ENCODE measurements around the gene APLP2. TPM values are rescaled to one million over a fixed set of nuclear protein-coding genes. Genes with fewer than 3 reads are reported as not detected.

Gene APLP2
- total and polyA plus RNA-seq, 2 experiments from 2014 or later: 481 to 485 TPM

DNA sequence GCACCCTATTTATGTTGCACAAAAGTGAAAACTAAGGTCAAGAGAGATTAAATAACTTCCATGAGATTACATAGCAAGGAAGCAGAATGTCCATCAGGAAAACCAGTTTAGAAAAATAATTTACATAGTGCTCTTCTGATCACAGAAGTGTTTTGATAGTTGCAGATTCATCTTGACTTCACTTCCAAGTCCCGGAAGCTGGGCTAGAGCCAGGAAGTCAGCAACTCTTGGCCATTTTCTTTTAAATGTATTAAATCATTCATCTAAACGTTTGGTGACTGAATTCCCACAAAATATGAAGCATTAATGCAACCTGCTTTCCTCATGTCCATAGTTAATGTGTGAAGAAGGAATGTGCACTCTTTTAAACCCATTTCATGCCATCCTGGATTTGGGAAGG lies 29.7 kb downstream of the APLP2 start:
- H4K20me1 ChIP-seq (ENCODE audit: insufficient read depth, poor library complexity, severe bottlenecking): peaks cover 88% of the 10 kb centered on the region
- TF ChIP-seq EZH2phosphoT487 (IDR thresholded peaks at IDR 0.05; ENCODE audit: low read depth, severe bottlenecking, unreplicated experiment) (no peak), EZH2 (IDR thresholded peaks at IDR 0.05; ENCODE audit: borderline replicate concordance) (no peak)
- WGBS (ENCODE audit: low lambda C conversion rate, missing lambda C conversion rate): 76% methylated on average over 2 of the region's 2 CpGs

DNA sequence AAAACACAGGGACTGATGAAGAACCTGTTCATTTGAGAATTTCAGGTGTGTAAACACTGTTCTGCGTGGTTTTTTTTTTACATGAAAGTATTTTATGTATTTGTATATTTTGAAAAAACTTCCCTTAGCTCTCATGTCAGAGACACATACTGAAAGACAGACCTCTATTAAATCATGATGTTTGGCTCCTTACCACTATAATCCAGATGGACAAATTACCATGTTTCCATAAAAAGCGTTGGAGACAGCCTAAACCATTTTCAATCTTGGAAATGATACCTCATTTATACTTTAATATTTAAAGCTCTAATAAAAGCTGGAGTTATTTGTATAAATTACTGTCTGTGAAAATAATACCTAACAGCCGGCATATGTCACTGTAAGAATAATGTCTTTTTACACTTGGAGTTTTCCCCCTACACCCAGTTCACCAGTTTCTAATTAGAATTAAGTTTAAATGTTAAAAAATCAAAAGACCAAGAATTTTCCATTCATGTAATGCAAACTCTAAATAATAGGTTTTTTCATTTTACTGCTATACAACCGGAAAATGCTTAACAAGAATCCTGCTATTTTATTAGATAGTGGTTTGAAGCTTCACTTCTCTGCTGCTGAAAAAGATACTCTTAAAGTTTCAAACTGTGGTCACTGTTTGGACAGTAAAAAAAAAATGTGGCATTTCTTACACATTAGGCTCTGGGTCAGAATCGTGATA lies 30.8 kb downstream of the APLP2 start:
- H4K20me1 ChIP-seq (ENCODE audit: insufficient read depth, poor library complexity, severe bottlenecking): peaks cover 80% of the 10 kb centered on the region
- no peak for DNase-seq (ENCODE audit: low spot score)
- peaks cover 94% of the 10 kb centered on the region for H3K79me2 ChIP-seq

More for the DNA sequence above, 29.7 kb downstream of the APLP2 start:
- Histone ChIP-seq H3K9me2 (replicated peaks; ENCODE audit: insufficient read depth) (no peaks in the 10 kb centered on the region), H3K36me3 (replicated peaks; ENCODE audit: insufficient read depth, low read depth) (no peaks in the 10 kb centered on the region), H3K4me2 (no peak overlapping the region), H3K27me3 (no peaks in the 10 kb centered on the region), H3K27ac (no peak overlapping the region), H3K4me3 (no peak overlapping the region), H2AFZ (no peak overlapping the region), H3K79me2 (peaks cover 94% of the 10 kb centered on the region), H3K9me3 (ENCODE audit: low read depth) (no peaks in the 10 kb centered on the region), H3K4me1 (ENCODE audit: insufficient read depth) (peaks cover 23% of the 10 kb centered on the region)
- no peak for DNase-seq (ENCODE audit: low spot score)

DNA sequence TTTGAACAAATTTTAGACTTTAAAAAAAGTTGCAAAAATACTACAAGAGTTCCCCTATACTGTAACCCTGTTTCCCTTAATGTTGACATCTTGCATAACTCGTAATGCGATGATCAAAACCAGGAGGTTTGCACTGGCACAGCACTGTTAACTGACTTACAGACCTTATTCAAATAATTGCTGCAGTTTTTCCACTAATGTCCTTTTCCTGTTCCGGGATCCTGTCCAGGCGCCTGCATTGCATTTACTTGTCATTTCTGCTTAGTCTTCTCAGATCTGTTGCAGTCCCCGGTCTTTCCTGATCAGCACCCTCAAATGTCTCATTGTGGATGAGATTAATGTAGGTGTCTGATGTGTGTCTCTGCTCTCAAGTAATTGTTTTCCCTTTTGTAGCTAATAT lies 32.0 kb downstream of the APLP2 start:
- Histone ChIP-seq H3K27me3 (no peaks in the 10 kb centered on the region), H3K79me2 (peaks cover 94% of the 10 kb centered on the region), H3K9me3 (ENCODE audit: low read depth) (no peaks in the 10 kb centered on the region), H3K4me3 (no peak overlapping the region), H3K36me3 (replicated peaks; ENCODE audit: insufficient read depth, low read depth) (no peaks in the 10 kb centered on the region), H2AFZ (no peak overlapping the region), H3K4me2 (no peak overlapping the region), H3K9me2 (replicated peaks; ENCODE audit: insufficient read depth) (no peaks in the 10 kb centered on the region), H3K4me1 (ENCODE audit: insufficient read depth) (peaks cover 23% of the 10 kb centered on the region), H4K20me1 (ENCODE audit: insufficient read depth, poor library complexity, severe bottlenecking) (peaks cover 78% of the 10 kb centered on the region), H3K27ac (no peak overlapping the region)
- DNase-seq (ENCODE audit: low spot score): no peak
- whole genome bisulfite sequencing (ENCODE audit: low lambda C conversion rate, missing lambda C conversion rate): 76% methylated on average over 5 of the region's 5 CpGs
- TF ChIP-seq EZH2 (IDR thresholded peaks at IDR 0.05; ENCODE audit: borderline replicate concordance) (no peak), EZH2phosphoT487 (IDR thresholded peaks at IDR 0.05; ENCODE audit: low read depth, severe bottlenecking, unreplicated experiment) (no peak)
- TF ChIP-seq, protein P1, sequence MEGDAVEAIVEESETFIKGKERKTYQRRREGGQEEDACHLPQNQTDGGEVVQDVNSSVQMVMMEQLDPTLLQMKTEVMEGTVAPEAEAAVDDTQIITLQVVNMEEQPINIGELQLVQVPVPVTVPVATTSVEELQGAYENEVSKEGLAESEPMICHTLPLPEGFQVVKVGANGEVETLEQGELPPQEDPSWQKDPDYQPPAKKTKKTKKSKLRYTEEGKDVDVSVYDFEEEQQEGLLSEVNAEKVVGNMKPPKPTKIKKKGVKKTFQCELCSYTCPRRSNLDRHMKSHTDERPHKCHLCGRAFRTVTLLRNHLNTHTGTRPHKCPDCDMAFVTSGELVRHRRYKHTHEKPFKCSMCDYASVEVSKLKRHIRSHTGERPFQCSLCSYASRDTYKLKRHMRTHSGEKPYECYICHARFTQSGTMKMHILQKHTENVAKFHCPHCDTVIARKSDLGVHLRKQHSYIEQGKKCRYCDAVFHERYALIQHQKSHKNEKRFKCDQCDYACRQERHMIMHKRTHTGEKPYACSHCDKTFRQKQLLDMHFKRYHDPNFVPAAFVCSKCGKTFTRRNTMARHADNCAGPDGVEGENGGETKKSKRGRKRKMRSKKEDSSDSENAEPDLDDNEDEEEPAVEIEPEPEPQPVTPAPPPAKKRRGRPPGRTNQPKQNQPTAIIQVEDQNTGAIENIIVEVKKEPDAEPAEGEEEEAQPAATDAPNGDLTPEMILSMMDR (IDR thresholded peaks at IDR 0.05; ENCODE audit: poor library complexity): no peak

More for the DNA sequence above, 30.8 kb downstream of the APLP2 start:
- Histone ChIP-seq H3K4me1 (ENCODE audit: insufficient read depth) (peaks cover 23% of the 10 kb centered on the region), H3K36me3 (replicated peaks; ENCODE audit: insufficient read depth, low read depth) (no peaks in the 10 kb centered on the region), H3K27me3 (no peaks in the 10 kb centered on the region), H2AFZ (no peak overlapping the region), H3K4me3 (no peak overlapping the region), H3K4me2 (no peak overlapping the region), H3K27ac (no peak overlapping the region), H3K9me3 (ENCODE audit: low read depth) (no peaks in the 10 kb centered on the region), H3K9me2 (replicated peaks; ENCODE audit: insufficient read depth) (no peaks in the 10 kb centered on the region)
- 82% methylated on average over 5 of the region's 5 CpGs for WGBS (ENCODE audit: low lambda C conversion rate, missing lambda C conversion rate)
- TF ChIP-seq EZH2 (IDR thresholded peaks at IDR 0.05; ENCODE audit: borderline replicate concordance) (no peak), EZH2phosphoT487 (IDR thresholded peaks at IDR 0.05; ENCODE audit: low read depth, severe bottlenecking, unreplicated experiment) (no peak)
- TF ChIP-seq, protein P1 (IDR thresholded peaks at IDR 0.05; ENCODE audit: poor library complexity): no peak

Measured in hepatocyte (in vitro differentiated cells).